ENCODE results near the gene MRPL18.

DNA sequence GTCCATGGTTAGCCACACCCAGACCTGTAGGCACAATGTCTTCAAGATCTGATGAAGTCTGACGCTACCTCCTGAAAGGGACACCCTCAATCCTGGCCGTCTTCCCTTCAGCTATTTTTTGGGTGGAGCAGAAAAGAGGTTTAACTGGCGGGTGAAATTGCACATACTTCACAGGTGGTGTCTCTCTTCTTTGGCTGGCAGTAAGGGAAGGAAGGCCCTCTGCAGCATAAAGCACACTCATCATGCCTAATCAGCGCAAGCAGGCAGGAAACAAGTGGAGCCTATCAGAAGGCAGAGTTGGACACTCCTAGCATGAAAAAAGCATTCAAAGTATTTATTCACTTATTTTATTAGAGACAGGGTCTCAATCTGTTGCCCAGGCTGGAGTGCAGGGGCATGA is 42.7 kb downstream of the MRPL18 start:
- TF ChIP-seq, protein P1, sequence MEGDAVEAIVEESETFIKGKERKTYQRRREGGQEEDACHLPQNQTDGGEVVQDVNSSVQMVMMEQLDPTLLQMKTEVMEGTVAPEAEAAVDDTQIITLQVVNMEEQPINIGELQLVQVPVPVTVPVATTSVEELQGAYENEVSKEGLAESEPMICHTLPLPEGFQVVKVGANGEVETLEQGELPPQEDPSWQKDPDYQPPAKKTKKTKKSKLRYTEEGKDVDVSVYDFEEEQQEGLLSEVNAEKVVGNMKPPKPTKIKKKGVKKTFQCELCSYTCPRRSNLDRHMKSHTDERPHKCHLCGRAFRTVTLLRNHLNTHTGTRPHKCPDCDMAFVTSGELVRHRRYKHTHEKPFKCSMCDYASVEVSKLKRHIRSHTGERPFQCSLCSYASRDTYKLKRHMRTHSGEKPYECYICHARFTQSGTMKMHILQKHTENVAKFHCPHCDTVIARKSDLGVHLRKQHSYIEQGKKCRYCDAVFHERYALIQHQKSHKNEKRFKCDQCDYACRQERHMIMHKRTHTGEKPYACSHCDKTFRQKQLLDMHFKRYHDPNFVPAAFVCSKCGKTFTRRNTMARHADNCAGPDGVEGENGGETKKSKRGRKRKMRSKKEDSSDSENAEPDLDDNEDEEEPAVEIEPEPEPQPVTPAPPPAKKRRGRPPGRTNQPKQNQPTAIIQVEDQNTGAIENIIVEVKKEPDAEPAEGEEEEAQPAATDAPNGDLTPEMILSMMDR (IDR thresholded peaks at IDR 0.05): no peak
- TF ChIP-seq ZNF121 (CRISPR knock-in tag; IDR thresholded peaks at IDR 0.05) (no peak), CREB1 (CRISPR knock-in tag; IDR thresholded peaks at IDR 0.05) (no peak), SMAD3 (CRISPR knock-in tag; IDR thresholded peaks at IDR 0.05; ENCODE audit: borderline replicate concordance) (no peak), RORB (CRISPR knock-in tag; IDR thresholded peaks at IDR 0.05) (no peak)
- TF ChIP-seq, protein P2, sequence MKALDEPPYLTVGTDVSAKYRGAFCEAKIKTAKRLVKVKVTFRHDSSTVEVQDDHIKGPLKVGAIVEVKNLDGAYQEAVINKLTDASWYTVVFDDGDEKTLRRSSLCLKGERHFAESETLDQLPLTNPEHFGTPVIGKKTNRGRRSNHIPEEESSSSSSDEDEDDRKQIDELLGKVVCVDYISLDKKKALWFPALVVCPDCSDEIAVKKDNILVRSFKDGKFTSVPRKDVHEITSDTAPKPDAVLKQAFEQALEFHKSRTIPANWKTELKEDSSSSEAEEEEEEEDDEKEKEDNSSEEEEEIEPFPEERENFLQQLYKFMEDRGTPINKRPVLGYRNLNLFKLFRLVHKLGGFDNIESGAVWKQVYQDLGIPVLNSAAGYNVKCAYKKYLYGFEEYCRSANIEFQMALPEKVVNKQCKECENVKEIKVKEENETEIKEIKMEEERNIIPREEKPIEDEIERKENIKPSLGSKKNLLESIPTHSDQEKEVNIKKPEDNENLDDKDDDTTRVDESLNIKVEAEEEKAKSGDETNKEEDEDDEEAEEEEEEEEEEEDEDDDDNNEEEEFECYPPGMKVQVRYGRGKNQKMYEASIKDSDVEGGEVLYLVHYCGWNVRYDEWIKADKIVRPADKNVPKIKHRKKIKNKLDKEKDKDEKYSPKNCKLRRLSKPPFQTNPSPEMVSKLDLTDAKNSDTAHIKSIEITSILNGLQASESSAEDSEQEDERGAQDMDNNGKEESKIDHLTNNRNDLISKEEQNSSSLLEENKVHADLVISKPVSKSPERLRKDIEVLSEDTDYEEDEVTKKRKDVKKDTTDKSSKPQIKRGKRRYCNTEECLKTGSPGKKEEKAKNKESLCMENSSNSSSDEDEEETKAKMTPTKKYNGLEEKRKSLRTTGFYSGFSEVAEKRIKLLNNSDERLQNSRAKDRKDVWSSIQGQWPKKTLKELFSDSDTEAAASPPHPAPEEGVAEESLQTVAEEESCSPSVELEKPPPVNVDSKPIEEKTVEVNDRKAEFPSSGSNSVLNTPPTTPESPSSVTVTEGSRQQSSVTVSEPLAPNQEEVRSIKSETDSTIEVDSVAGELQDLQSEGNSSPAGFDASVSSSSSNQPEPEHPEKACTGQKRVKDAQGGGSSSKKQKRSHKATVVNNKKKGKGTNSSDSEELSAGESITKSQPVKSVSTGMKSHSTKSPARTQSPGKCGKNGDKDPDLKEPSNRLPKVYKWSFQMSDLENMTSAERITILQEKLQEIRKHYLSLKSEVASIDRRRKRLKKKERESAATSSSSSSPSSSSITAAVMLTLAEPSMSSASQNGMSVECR (CRISPR knock-in tag; IDR thresholded peaks at IDR 0.05; ENCODE audit: borderline replicate concordance): no peak
- TF ChIP-seq, protein P3, sequence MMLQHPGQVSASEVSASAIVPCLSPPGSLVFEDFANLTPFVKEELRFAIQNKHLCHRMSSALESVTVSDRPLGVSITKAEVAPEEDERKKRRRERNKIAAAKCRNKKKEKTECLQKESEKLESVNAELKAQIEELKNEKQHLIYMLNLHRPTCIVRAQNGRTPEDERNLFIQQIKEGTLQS (CRISPR knock-in tag; conservative IDR thresholded peaks at IDR 0.05): no peak
